ENCODE results near the gene SLC26A1.

The SLC26A1 gene

DNA sequence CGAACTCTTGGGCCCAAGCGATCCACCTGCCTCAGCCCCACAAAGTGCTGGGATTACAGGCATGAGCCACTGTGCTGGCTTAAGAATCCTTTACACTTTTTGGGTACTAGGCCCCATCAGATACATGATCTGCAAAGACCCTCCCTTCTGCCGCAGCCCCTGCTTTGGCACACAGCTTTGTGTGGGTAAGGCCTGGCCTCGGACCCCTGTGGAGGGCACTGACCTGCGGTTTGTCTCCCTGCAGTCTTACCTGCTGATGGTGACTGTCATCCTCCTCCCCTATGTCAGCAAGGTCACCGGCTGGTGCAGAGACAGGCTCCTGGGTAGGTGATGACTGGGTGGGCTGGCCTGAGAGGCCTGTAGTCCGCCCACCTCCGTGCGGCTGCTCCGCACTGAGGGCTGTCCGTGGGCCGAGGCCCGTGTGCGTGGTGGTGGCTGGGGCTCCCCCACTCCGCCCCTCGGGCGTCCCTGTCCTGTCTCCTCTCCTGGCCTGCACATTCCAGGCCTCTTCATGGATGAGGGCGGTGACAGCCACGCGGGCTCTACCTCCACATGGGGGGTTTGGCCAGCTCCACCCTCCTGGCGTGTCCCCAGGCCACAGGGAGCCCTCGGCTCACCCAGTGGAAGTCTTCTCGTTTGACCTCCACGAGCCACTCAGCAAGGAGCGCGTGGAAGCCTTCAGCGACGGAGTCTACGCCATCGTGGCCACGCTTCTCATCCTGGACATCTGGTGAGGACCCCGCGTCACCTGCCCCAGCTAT, 37.9 kb downstream of the SLC26A1 start:
- Histone ChIP-seq H2BK5ac (ENCODE audit: low read depth, low read length, poor library complexity, severe bottlenecking) (no peak overlapping the region), H3K36me3 (ENCODE audit: control insufficient read depth in 1 of 2, insufficient read depth in 2 of 2, low read depth in 1 of 2, low read length in 2 of 2) (peaks cover 42 to 80% of the 10 kb centered on the region in 2 experiments), H3K27ac (ENCODE audit: low read length, poor library complexity, severe bottlenecking) (no peak overlapping the region), H2AK5ac (ENCODE audit: low read length, severe bottlenecking) (no peak overlapping the region), H3K14ac (ENCODE audit: low read length in 2 of 2) (no peak overlapping the region), H3K9ac (ENCODE audit: low read length) (no peak overlapping the region), H3K9me3 (ENCODE audit: control insufficient read depth, low read length) (no peaks in the 10 kb centered on the region), H3K18ac (ENCODE audit: low read depth in 1 of 2, low read length in 2 of 2) (no peak overlapping the region), H3K4me3 (ENCODE audit: insufficient read depth in 1 of 2, low read depth in 1 of 2, low read length in 2 of 2) (no peak overlapping the region), H2BK12ac (ENCODE audit: low read length in 2 of 2) (no peak overlapping the region), H3K23ac (ENCODE audit: low read length in 2 of 2) (no peak overlapping the region), H4K8ac (ENCODE audit: low read length) (no peak overlapping the region), H4K91ac (ENCODE audit: low read length) (no peak overlapping the region), H2BK15ac (ENCODE audit: low read depth, poor library complexity, severe bottlenecking) (no peak overlapping the region), H3K4me2 (ENCODE audit: low read length, poor library complexity, severe bottlenecking) (no peak overlapping the region), H2AFZ (ENCODE audit: low read depth, low read length) (no peak overlapping the region), H3K4me1 (ENCODE audit: control insufficient read depth, insufficient read depth, low read depth, low read length) (peaks cover 2% of the 10 kb centered on the region), H3K27me3 (ENCODE audit: control insufficient read depth in 1 of 2, insufficient read depth in 1 of 2, low read length in 2 of 2) (no peaks in the 10 kb centered on the region), H3K79me1 (replicated peaks; ENCODE audit: low read length, poor library complexity, severe bottlenecking) (no peaks in the 10 kb centered on the region), H2BK120ac (ENCODE audit: low read depth, low read length) (no peak overlapping the region), H3K4ac (ENCODE audit: low read depth in 1 of 2, low read length in 2 of 2) (no peak overlapping the region)
- DNase-seq: no peak
- WGBS: 97% methylated on average over 33 of the region's 33 CpGs

GRCh38 chr4:954211-955020, 38.8 kb downstream of the SLC26A1 start:
- H3K27ac ChIP-seq (ENCODE audit: low read length, poor library complexity, severe bottlenecking): no peak overlapping the region
- peaks cover 34 to 73% of the 10 kb centered on the region in 2 experiments for H3K36me3 ChIP-seq (ENCODE audit: control insufficient read depth in 1 of 2, insufficient read depth in 2 of 2, low read depth in 1 of 2, low read length in 2 of 2)
- H2AFZ ChIP-seq (ENCODE audit: low read depth, low read length): no peak overlapping the region
- H3K18ac ChIP-seq (ENCODE audit: low read depth in 1 of 2, low read length in 2 of 2): no peak overlapping the region
- H2BK5ac ChIP-seq (ENCODE audit: low read depth, low read length, poor library complexity, severe bottlenecking): no peak overlapping the region
- no peak overlapping the region for H3K9ac ChIP-seq (ENCODE audit: low read length)
- 93% methylated on average over 15 of the region's 17 CpGs for WGBS
- H4K8ac ChIP-seq (ENCODE audit: low read length): no peak overlapping the region
- H2BK12ac ChIP-seq (ENCODE audit: low read length in 2 of 2): no peak overlapping the region
- H4K91ac ChIP-seq (ENCODE audit: low read length): no peak overlapping the region
- no peak overlapping the region for H3K23ac ChIP-seq (ENCODE audit: low read length in 2 of 2)
- no peaks in the 10 kb centered on the region for H3K9me3 ChIP-seq (ENCODE audit: control insufficient read depth, low read length)
- peaks cover under 1% of the 10 kb centered on the region for H3K4me1 ChIP-seq (ENCODE audit: control insufficient read depth, insufficient read depth, low read depth, low read length)
- H2BK120ac ChIP-seq (ENCODE audit: low read depth, low read length): no peak overlapping the region
- no peak overlapping the region for H2AK5ac ChIP-seq (ENCODE audit: low read length, severe bottlenecking)
- no peak overlapping the region for H3K4me3 ChIP-seq (ENCODE audit: insufficient read depth in 1 of 2, low read depth in 1 of 2, low read length in 2 of 2)
- H3K4me2 ChIP-seq (ENCODE audit: low read length, poor library complexity, severe bottlenecking): no peak overlapping the region
- H2BK15ac ChIP-seq (ENCODE audit: low read depth, poor library complexity, severe bottlenecking): no peak overlapping the region
- H3K79me1 ChIP-seq (replicated peaks; ENCODE audit: low read length, poor library complexity, severe bottlenecking): no peaks in the 10 kb centered on the region
- DNase-seq: no peak
- H3K14ac ChIP-seq (ENCODE audit: low read length in 2 of 2): no peak overlapping the region
- no peaks in the 10 kb centered on the region for H3K27me3 ChIP-seq (ENCODE audit: control insufficient read depth in 1 of 2, insufficient read depth in 1 of 2, low read length in 2 of 2)
- H3K4ac ChIP-seq (ENCODE audit: low read depth in 1 of 2, low read length in 2 of 2): no peak overlapping the region

DNA sequence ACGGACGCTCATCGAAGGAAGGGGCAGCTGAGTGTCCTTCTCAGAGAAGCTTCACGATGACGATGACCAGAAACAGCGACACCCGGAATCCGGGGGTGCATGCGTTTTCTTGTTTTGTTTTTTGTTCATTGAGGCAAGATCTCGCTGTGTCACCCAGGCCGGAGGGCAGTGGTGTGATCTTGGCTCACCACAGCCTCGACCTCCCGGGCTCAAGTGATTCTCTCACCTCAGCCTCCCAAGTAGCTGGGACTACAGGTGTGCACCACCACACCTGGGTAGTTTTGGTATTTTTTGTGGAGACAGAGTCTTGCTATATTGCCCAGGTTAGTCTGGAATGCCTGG, 39.7 kb downstream of the SLC26A1 start:
- no peaks in the 10 kb centered on the region for H3K79me1 ChIP-seq (replicated peaks; ENCODE audit: low read length, poor library complexity, severe bottlenecking)
- WGBS: 99% methylated on average over 13 of the region's 13 CpGs

GRCh38 chr4:952881-953573, 40.2 kb downstream of the SLC26A1 start:
- no peak overlapping the region for H3K14ac ChIP-seq (ENCODE audit: low read length in 2 of 2)
- no peak overlapping the region for H3K18ac ChIP-seq (ENCODE audit: low read depth in 1 of 2, low read length in 2 of 2)
- H2AK5ac ChIP-seq (ENCODE audit: low read length, severe bottlenecking): no peak overlapping the region
- no peak overlapping the region for H4K8ac ChIP-seq (ENCODE audit: low read length)
- WGBS: 97% methylated on average over 28 of the region's 28 CpGs
- H3K23ac ChIP-seq (ENCODE audit: low read length in 2 of 2): no peak overlapping the region
- H2AFZ ChIP-seq (ENCODE audit: low read depth, low read length): no peak overlapping the region
- H3K27me3 ChIP-seq (ENCODE audit: control insufficient read depth in 1 of 2, insufficient read depth in 1 of 2, low read length in 2 of 2): no peaks in the 10 kb centered on the region
- no peak overlapping the region for H4K91ac ChIP-seq (ENCODE audit: low read length)
- H3K27ac ChIP-seq (ENCODE audit: low read length, poor library complexity, severe bottlenecking): no peak overlapping the region
- H3K36me3 ChIP-seq (ENCODE audit: control insufficient read depth in 1 of 2, insufficient read depth in 2 of 2, low read depth in 1 of 2, low read length in 2 of 2): peaks cover 22 to 61% of the 10 kb centered on the region in 2 experiments
- H2BK120ac ChIP-seq (ENCODE audit: low read depth, low read length): no peak overlapping the region
- H2BK15ac ChIP-seq (ENCODE audit: low read depth, poor library complexity, severe bottlenecking): no peak overlapping the region
- DNase-seq: no peak
- H3K4me2 ChIP-seq (ENCODE audit: low read length, poor library complexity, severe bottlenecking): no peak overlapping the region
- no peak overlapping the region for H3K4ac ChIP-seq (ENCODE audit: low read depth in 1 of 2, low read length in 2 of 2)
- H3K9ac ChIP-seq (ENCODE audit: low read length): no peak overlapping the region
- peaks cover 6% of the 10 kb centered on the region for H3K4me1 ChIP-seq (ENCODE audit: control insufficient read depth, insufficient read depth, low read depth, low read length)
- no peak overlapping the region for H2BK12ac ChIP-seq (ENCODE audit: low read length in 2 of 2)
- no peak overlapping the region for H2BK5ac ChIP-seq (ENCODE audit: low read depth, low read length, poor library complexity, severe bottlenecking)
- H3K9me3 ChIP-seq (ENCODE audit: control insufficient read depth, low read length): no peaks in the 10 kb centered on the region
- H3K4me3 ChIP-seq (ENCODE audit: insufficient read depth in 1 of 2, low read depth in 1 of 2, low read length in 2 of 2): no peak overlapping the region
- peaks cover 2% of the 10 kb centered on the region for H3K79me1 ChIP-seq (replicated peaks; ENCODE audit: low read length, poor library complexity, severe bottlenecking)

More for the DNA sequence above, 39.7 kb downstream of the SLC26A1 start:
- no peak overlapping the region for H2BK15ac ChIP-seq (ENCODE audit: low read depth, poor library complexity, severe bottlenecking)
- DNase-seq: no peak
- no peak overlapping the region for H2AK5ac ChIP-seq (ENCODE audit: low read length, severe bottlenecking)
- H3K27ac ChIP-seq (ENCODE audit: low read length, poor library complexity, severe bottlenecking): no peak overlapping the region
- no peak overlapping the region for H3K18ac ChIP-seq (ENCODE audit: low read depth in 1 of 2, low read length in 2 of 2)
- no peak overlapping the region for H2BK12ac ChIP-seq (ENCODE audit: low read length in 2 of 2)
- no peak overlapping the region for H3K9ac ChIP-seq (ENCODE audit: low read length)
- H3K14ac ChIP-seq (ENCODE audit: low read length in 2 of 2): no peak overlapping the region
- no peak overlapping the region for H3K4ac ChIP-seq (ENCODE audit: low read depth in 1 of 2, low read length in 2 of 2)
- no peak overlapping the region for H2AFZ ChIP-seq (ENCODE audit: low read depth, low read length)
- no peak overlapping the region for H2BK5ac ChIP-seq (ENCODE audit: low read depth, low read length, poor library complexity, severe bottlenecking)
- H3K9me3 ChIP-seq (ENCODE audit: control insufficient read depth, low read length): no peaks in the 10 kb centered on the region
- no peak overlapping the region for H3K23ac ChIP-seq (ENCODE audit: low read length in 2 of 2)
- H3K36me3 ChIP-seq (ENCODE audit: control insufficient read depth in 1 of 2, insufficient read depth in 2 of 2, low read depth in 1 of 2, low read length in 2 of 2): peaks cover 26 to 65% of the 10 kb centered on the region in 2 experiments
- no peak overlapping the region for H3K4me3 ChIP-seq (ENCODE audit: insufficient read depth in 1 of 2, low read depth in 1 of 2, low read length in 2 of 2)
- no peak overlapping the region for H4K8ac ChIP-seq (ENCODE audit: low read length)
- no peaks in the 10 kb centered on the region for H3K27me3 ChIP-seq (ENCODE audit: control insufficient read depth in 1 of 2, insufficient read depth in 1 of 2, low read length in 2 of 2)
- no peak overlapping the region for H4K91ac ChIP-seq (ENCODE audit: low read length)
- H2BK120ac ChIP-seq (ENCODE audit: low read depth, low read length): no peak overlapping the region
- peaks cover under 1% of the 10 kb centered on the region for H3K4me1 ChIP-seq (ENCODE audit: control insufficient read depth, insufficient read depth, low read depth, low read length)
- no peak overlapping the region for H3K4me2 ChIP-seq (ENCODE audit: low read length, poor library complexity, severe bottlenecking)

All from mesenchymal stem cell (in vitro differentiated cells and primary cell).